Upper lobe of right lung (tissue), 1 donor: ENCODE results near the gene ISOC1. TPM values are rescaled to one million over a fixed set of nuclear protein-coding genes. Genes with fewer than 3 reads are reported as not detected.

ENCODE experiments used
- microRNA-seq: library from miRNA; unstranded; fragments of <30 nt; microRNA quantifications from one replicate; pipeline ENCODE4 v1.2.0, GENCODE V29; 2020; ENCODE audit warnings: borderline microRNAs expressed
- total RNA-seq: library from RNA; stranded (reverse); fragmentation: NEBNext Ultra II Directional; extraction: Animal tissue kit (Norgen Biotek cat#: 25700); gene quantifications from one replicate; pipeline ENCODE4 v1.2.1, GENCODE V29; 2021
- donor health status: DM: no; HTN: yes; CAD: no; lungs with severe emphysema.

The ISOC1 gene
- total RNA-seq, 1 donor from 2014 or later = 22.0 TPM

Small RNAs within 50 kb of the gene (microRNA-seq; reads per million reads assigned to microRNA genes)
- not detected for gene MIR4633

Other genes starting within 250 kb of the ISOC1 start
- not detected for gene SLC27A6, start 129.3 kb upstream of the ISOC1 start, total RNA-seq